ENCODE measurements around the gene ARHGEF28. TPM values are rescaled to one million over a fixed set of nuclear protein-coding genes. Genes with fewer than 3 reads are reported as not detected.

Gene ARHGEF28
- polyA plus RNA-seq, 1 donor from 2014 or later: not detected

DNA sequence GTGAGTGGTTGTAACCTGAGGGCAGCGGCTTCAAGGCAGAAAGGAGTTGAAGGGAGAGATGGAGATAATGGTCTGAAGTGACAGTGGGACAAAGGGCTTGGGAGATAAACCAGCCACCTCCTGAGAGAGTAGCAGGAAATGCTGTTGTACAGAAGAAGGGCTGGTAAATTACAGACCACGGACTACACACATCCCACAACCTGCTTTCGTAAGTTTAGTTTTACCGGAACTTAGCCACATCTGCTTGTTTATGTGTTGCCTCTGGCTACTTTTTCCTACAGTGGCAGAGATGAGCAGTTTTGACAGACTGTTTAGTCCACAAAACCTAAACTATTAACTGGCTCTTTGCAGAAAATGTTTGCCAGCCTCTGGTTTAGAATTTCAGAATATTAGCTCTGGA is 269.5 kb downstream of the ARHGEF28 start:
- H3K9me2 ChIP-seq (ENCODE audit: insufficient read depth, low read length): no peaks in the 10 kb centered on the region
- no peak overlapping the region for H3K27ac ChIP-seq (ENCODE audit: low read length)
- TF ChIP-seq POLR2AphosphoS5 (IDR thresholded peaks at IDR 0.05) (no peak), MXI1 (conservative IDR thresholded peaks at IDR 0.05; ENCODE audit: poor library complexity, severe bottlenecking) (no peak), EP300 (conservative IDR thresholded peaks at IDR 0.05; ENCODE audit: poor library complexity, severe bottlenecking) (no peak), RAD21 (conservative IDR thresholded peaks at IDR 0.05) (no peak), SMC3 (conservative IDR thresholded peaks at IDR 0.05; ENCODE audit: poor library complexity) (no peak), EZH2 (IDR thresholded peaks at IDR 0.05; ENCODE audit: borderline replicate concordance, insufficient read depth, low read length, poor library complexity, severe bottlenecking) (no peak)
- TF ChIP-seq, protein P1, sequence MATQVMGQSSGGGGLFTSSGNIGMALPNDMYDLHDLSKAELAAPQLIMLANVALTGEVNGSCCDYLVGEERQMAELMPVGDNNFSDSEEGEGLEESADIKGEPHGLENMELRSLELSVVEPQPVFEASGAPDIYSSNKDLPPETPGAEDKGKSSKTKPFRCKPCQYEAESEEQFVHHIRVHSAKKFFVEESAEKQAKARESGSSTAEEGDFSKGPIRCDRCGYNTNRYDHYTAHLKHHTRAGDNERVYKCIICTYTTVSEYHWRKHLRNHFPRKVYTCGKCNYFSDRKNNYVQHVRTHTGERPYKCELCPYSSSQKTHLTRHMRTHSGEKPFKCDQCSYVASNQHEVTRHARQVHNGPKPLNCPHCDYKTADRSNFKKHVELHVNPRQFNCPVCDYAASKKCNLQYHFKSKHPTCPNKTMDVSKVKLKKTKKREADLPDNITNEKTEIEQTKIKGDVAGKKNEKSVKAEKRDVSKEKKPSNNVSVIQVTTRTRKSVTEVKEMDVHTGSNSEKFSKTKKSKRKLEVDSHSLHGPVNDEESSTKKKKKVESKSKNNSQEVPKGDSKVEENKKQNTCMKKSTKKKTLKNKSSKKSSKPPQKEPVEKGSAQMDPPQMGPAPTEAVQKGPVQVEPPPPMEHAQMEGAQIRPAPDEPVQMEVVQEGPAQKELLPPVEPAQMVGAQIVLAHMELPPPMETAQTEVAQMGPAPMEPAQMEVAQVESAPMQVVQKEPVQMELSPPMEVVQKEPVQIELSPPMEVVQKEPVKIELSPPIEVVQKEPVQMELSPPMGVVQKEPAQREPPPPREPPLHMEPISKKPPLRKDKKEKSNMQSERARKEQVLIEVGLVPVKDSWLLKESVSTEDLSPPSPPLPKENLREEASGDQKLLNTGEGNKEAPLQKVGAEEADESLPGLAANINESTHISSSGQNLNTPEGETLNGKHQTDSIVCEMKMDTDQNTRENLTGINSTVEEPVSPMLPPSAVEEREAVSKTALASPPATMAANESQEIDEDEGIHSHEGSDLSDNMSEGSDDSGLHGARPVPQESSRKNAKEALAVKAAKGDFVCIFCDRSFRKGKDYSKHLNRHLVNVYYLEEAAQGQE (IDR thresholded peaks at IDR 0.05; ENCODE audit: borderline replicate concordance): no peak
- TF ChIP-seq, protein P2, sequence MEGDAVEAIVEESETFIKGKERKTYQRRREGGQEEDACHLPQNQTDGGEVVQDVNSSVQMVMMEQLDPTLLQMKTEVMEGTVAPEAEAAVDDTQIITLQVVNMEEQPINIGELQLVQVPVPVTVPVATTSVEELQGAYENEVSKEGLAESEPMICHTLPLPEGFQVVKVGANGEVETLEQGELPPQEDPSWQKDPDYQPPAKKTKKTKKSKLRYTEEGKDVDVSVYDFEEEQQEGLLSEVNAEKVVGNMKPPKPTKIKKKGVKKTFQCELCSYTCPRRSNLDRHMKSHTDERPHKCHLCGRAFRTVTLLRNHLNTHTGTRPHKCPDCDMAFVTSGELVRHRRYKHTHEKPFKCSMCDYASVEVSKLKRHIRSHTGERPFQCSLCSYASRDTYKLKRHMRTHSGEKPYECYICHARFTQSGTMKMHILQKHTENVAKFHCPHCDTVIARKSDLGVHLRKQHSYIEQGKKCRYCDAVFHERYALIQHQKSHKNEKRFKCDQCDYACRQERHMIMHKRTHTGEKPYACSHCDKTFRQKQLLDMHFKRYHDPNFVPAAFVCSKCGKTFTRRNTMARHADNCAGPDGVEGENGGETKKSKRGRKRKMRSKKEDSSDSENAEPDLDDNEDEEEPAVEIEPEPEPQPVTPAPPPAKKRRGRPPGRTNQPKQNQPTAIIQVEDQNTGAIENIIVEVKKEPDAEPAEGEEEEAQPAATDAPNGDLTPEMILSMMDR (IDR thresholded peaks at IDR 0.05; ENCODE audit: poor library complexity, severe bottlenecking): no peak
- H2AFZ ChIP-seq (ENCODE audit: low read depth, low read length): no peak overlapping the region
- no peaks in the 10 kb centered on the region for H3K79me2 ChIP-seq (replicated peaks; ENCODE audit: insufficient read depth, low read length)
- no peak overlapping the region for H3K4me3 ChIP-seq (ENCODE audit: low read length)
- no peaks in the 10 kb centered on the region for H3K36me3 ChIP-seq (ENCODE audit: insufficient read depth, low read length)
- H3K4me2 ChIP-seq (ENCODE audit: low read length): no peak overlapping the region
- H4K20me1 ChIP-seq (ENCODE audit: insufficient read depth): no peaks in the 10 kb centered on the region
- no peaks in the 10 kb centered on the region for H3K27me3 ChIP-seq (ENCODE audit: insufficient read depth, low read depth, low read length)
- H3F3A ChIP-seq (ENCODE audit: insufficient read depth, low read length, poor library complexity, severe bottlenecking): no peaks in the 10 kb centered on the region
- no peaks in the 10 kb centered on the region for H3K9me3 ChIP-seq (ENCODE audit: low read length)
- no peak overlapping the region for H3K9ac ChIP-seq (ENCODE audit: low read length)

DNA sequence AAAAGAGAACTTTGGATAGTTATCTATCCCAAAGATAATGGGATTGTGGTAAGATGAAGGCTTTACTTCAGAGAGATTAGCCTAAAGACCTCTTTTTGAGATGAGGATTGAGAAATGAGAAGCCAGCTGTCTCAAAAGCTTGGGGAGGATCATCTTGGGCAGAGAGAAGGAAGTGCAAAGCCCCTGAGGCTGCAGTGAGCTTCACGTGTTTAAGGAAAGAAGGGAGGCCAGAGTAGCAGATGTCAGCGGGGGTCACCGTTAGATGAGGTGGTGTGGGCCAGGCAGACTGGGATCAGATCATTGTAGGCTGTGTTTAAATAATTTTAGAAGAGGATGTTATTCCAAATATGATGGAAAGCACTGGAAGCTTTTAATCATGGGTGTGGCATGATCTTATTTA is 270.1 kb downstream of the ARHGEF28 start:
- Histone ChIP-seq H3K9me2 (ENCODE audit: insufficient read depth, low read length) (no peaks in the 10 kb centered on the region), H2AFZ (ENCODE audit: low read depth, low read length) (no peak overlapping the region), H3K36me3 (ENCODE audit: insufficient read depth, low read length) (no peaks in the 10 kb centered on the region), H3F3A (ENCODE audit: insufficient read depth, low read length, poor library complexity, severe bottlenecking) (no peaks in the 10 kb centered on the region), H3K79me2 (replicated peaks; ENCODE audit: insufficient read depth, low read length) (no peaks in the 10 kb centered on the region), H3K27ac (ENCODE audit: low read length) (no peak overlapping the region), H3K9ac (ENCODE audit: low read length) (no peak overlapping the region), H3K4me3 (ENCODE audit: low read length) (no peak overlapping the region), H4K20me1 (ENCODE audit: insufficient read depth) (no peaks in the 10 kb centered on the region), H3K27me3 (ENCODE audit: insufficient read depth, low read depth, low read length) (no peaks in the 10 kb centered on the region), H3K4me2 (ENCODE audit: low read length) (no peak overlapping the region), H3K9me3 (ENCODE audit: low read length) (no peaks in the 10 kb centered on the region)
- no peak for TF ChIP-seq EZH2 (IDR thresholded peaks at IDR 0.05; ENCODE audit: borderline replicate concordance, insufficient read depth, low read length, poor library complexity, severe bottlenecking)
- TF ChIP-seq, protein P2 (IDR thresholded peaks at IDR 0.05; ENCODE audit: poor library complexity, severe bottlenecking): no peak
- TF ChIP-seq, protein P1 (IDR thresholded peaks at IDR 0.05; ENCODE audit: borderline replicate concordance): no peak
- TF ChIP-seq TAF1 (IDR thresholded peaks at IDR 0.05; ENCODE audit: low read depth): no peak
- no peak for TF ChIP-seq RAD21 (conservative IDR thresholded peaks at IDR 0.05)
- no peak for TF ChIP-seq SMC3 (conservative IDR thresholded peaks at IDR 0.05; ENCODE audit: poor library complexity)
- TF ChIP-seq POLR2AphosphoS5 (IDR thresholded peaks at IDR 0.05): no peak
- no peak for TF ChIP-seq MXI1 (conservative IDR thresholded peaks at IDR 0.05; ENCODE audit: poor library complexity, severe bottlenecking)
- TF ChIP-seq EP300 (conservative IDR thresholded peaks at IDR 0.05; ENCODE audit: poor library complexity, severe bottlenecking): no peak

All from neural cell (in vitro differentiated cells).